Calu3 (cell line): ENCODE measurements around the gene CETP. TPM values are rescaled to one million over a fixed set of nuclear protein-coding genes. Genes with fewer than 3 reads are reported as not detected.
"Not testable (repeated sequence)": the region's sequence is repeated elsewhere in the genome, so short reads cannot be mapped to it uniquely, and the experiment has no call there.

Experiments used
- BruUV-seq: library from RNA; stranded (reverse); fragments of 400-500 nt; replicated peaks from 2 replicates; lab custom pipeline; 2021; lab: Mats Ljungman, UMichigan
- CTCF ChIA-PET: fragments of 300-600 bp; sonication (Branson Sonifier 250); formaldehyde crosslinking; loops from one replicate; lab custom pipeline; 2022; ENCODE audit warnings: antibody characterized with exemption; lab: Charles Lee
- DNase-seq: peaks from one replicate; pipeline ENCODE4 v3.0.0; 2022
- H3K27ac Mint-ChIP-seq: one replicate; pipeline ENCODE4 v1.8.0; 2022; ENCODE audit warnings: mixed read lengths; ENCODE audit not compliant: unreplicated experiment
- H3K27me3 Mint-ChIP-seq: one replicate; pipeline ENCODE4 v1.8.0; 2022; ENCODE audit warnings: mixed read lengths; ENCODE audit not compliant: unreplicated experiment
- H3K36me3 Mint-ChIP-seq: one replicate; pipeline ENCODE4 v1.8.0; 2022; ENCODE audit warnings: mild to moderate bottlenecking, moderate library complexity, mixed read lengths; ENCODE audit not compliant: insufficient read depth, unreplicated experiment
- H3K4me1 Mint-ChIP-seq: one replicate; pipeline ENCODE4 v1.8.0; 2022; ENCODE audit warnings: mild to moderate bottlenecking, low read depth, mixed read lengths; ENCODE audit not compliant: unreplicated experiment
- H3K4me3 Mint-ChIP-seq: one replicate; pipeline ENCODE4 v1.8.0; 2022; ENCODE audit warnings: mild to moderate bottlenecking, low read depth, moderate library complexity, mixed read lengths; ENCODE audit not compliant: unreplicated experiment
- H3K9me3 Mint-ChIP-seq: one replicate; pipeline ENCODE4 v1.8.0; 2022; ENCODE audit warnings: low read depth, mixed read lengths; ENCODE audit not compliant: unreplicated experiment
- intact Hi-C: fragments of 100-400 bp; cut with micrococcal nuclease; formaldehyde crosslinking; loops from one replicate; pipeline ENCODE4 v1.10.0; 2022; ENCODE audit not compliant: unreplicated experiment
- total RNA-seq: library from RNA; stranded (reverse); gene quantifications from 2 replicates; pipeline ENCODE4 v1.2.3, GENCODE V29; 2022
- TF ChIP-seq, protein P1 (sequence below): fragments of 200-600 bp; IDR thresholded peaks from one replicate; pipeline ENCODE4 v1.8.0; 2022; ENCODE audit warnings: antibody characterized with exemption; ENCODE audit not compliant: unreplicated experiment

CETP gene
- total RNA-seq, 1 experiment from 2014 or later: not detected

DNA sequence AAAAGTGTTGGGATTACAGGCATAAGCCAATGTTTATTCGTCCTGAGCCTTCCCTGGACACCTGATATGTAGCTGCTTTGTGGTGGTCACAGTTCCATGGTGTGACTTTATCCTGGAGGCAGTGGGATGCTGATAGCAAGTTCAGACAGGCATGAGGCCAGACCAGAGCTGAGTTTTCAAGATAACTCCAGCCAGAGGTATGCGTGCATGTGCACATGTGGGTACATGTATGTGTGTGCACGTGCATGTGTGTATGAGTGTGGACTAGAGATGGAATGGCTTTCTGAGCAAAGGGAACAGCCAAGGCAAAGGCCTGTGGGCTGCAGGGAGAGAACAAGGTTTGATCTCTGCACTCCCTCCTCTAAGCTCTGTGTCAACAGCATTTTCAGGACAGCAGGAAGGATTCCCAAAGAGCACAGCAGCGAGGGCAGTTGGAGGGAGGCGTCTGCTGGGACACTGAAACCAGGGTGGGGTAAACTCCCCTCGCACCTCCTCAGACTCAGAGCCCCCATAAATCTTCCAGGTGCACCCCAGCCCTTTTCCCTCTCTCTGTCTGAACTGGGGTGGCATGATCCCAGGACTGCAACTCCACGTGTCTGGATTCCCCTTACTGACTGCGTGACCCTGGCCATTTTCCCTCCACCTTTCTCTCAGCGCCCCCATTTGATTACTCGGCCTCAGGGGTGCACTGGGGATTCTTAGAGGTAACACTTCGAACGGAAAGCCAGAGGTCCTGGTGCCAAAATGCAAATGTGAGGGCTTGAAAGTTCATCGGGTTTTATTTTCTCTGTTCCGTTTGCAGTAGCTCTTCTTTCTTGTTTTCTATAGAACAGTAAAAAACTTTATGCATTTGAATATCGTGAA is 42.9 kb downstream of the CETP start:
- DNase-seq: no peak
- Mint-ChIP-seq H3K9me3 (no peaks in the 10 kb centered on the region), H3K4me1 (no peaks in the 10 kb centered on the region), H3K4me3 (no peak overlapping the region), H3K27me3 (peaks cover 10% of the 10 kb centered on the region), H3K27ac (no peak overlapping the region), H3K36me3 (peaks cover 4% of the 10 kb centered on the region)
- intact Hi-C loops: no loop called here
- no TSS peak for BruUV-seq
- TF ChIP-seq, protein P1, sequence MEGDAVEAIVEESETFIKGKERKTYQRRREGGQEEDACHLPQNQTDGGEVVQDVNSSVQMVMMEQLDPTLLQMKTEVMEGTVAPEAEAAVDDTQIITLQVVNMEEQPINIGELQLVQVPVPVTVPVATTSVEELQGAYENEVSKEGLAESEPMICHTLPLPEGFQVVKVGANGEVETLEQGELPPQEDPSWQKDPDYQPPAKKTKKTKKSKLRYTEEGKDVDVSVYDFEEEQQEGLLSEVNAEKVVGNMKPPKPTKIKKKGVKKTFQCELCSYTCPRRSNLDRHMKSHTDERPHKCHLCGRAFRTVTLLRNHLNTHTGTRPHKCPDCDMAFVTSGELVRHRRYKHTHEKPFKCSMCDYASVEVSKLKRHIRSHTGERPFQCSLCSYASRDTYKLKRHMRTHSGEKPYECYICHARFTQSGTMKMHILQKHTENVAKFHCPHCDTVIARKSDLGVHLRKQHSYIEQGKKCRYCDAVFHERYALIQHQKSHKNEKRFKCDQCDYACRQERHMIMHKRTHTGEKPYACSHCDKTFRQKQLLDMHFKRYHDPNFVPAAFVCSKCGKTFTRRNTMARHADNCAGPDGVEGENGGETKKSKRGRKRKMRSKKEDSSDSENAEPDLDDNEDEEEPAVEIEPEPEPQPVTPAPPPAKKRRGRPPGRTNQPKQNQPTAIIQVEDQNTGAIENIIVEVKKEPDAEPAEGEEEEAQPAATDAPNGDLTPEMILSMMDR: no peak
- CTCF ChIA-PET: no interaction called here

DNA sequence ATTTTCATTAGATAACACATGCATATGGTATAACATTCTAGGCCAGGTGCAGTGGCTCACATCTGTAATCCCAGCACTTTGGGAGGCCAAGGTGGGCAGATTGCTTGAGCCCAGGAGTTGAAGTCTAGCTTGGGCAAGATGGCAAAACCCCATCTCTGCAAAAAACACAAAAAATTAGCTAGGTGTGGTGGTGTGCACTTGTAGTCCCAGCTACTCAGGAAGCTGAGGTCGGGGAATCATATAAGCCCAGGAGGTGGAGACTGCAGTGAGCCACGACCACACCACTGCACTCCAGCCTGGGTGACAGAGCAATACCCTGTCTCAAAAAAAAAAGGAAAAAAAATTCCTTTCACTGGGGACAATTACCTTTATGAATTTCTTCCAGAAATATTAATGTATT is 43.8 kb downstream of the CETP start:
- intact Hi-C loops, H3K27me3 Mint-ChIP-seq, H3K4me3 Mint-ChIP-seq, H3K4me1 Mint-ChIP-seq, H3K9me3 Mint-ChIP-seq, H3K36me3 Mint-ChIP-seq, H3K27ac Mint-ChIP-seq, DNase-seq, BruUV-seq: not testable (repeated sequence)
- CTCF ChIA-PET: interaction anchor here (0.6 to 0.7 kb wide), 2 partner anchors 256 to 440 kb away, joined by 3 to 6 read pairs; no protein-coding TSS in a partner anchor

DNA sequence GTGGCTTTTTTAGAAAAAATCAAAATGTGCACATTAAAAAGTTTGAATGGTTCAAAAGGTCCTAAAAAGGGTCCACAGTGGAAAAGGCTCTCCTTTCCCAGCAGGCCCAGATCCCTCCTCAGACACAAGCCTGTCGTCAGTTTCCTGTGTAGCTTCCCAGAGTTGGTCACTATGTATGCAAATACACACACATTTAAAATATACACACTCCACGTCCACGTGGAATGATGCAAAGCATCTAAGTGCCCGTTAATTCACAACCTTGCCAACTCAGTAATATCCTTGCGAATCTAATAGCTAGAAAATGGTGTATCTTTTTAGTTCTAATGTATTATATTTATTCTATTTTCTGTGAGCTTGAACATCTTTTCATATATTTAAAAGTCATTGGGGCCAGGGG is 45.3 kb downstream of the CETP start:
- Mint-ChIP-seq H3K27me3 (peaks cover 10% of the 10 kb centered on the region), H3K27ac (no peak overlapping the region), H3K4me3 (no peak overlapping the region), H3K4me1 (no peaks in the 10 kb centered on the region), H3K9me3 (no peaks in the 10 kb centered on the region), H3K36me3 (peaks cover 3% of the 10 kb centered on the region)
- TF ChIP-seq, protein P1: no peak
- intact Hi-C loops: no loop called here
- CTCF ChIA-PET: interaction anchor here (0.6 to 1.2 kb wide), 2 partner anchors 9 to 17 kb away, joined by 4 to 5 read pairs; partner anchors contain the start of gene NLRC5
- BruUV-seq: no TSS peak
- no peak for DNase-seq

DNA sequence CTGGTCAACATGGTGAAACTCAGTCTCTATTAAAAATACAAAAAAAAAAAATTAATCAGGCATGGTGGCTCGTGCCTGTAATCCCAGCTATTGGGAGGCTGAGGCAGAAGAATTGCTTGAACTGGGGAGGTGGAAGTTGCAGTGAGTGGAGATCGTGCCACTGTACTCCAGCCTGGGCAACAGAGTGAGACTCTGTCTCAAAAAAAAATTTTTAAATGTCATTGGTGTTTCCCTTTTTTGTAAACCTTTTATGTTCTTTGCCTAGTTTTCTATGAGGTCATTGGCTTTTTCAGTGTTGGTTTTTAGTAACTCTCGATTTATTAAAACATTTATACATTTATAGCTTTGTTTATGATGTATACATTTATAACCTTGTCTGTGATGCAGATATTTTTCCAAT is 45.8 kb downstream of the CETP start:
- CTCF ChIA-PET: interaction anchor here (0.6 to 1.2 kb wide), 2 partner anchors 8 to 18 kb away, joined by 4 to 5 read pairs; partner anchors contain the start of gene NLRC5
- H3K9me3 Mint-ChIP-seq: no peaks in the 10 kb centered on the region
- H3K36me3 Mint-ChIP-seq: no peaks in the 10 kb centered on the region
- H3K27me3 Mint-ChIP-seq: peaks cover 10% of the 10 kb centered on the region
- intact Hi-C loops: no loop called here
- H3K4me3 Mint-ChIP-seq: no peak overlapping the region
- TF ChIP-seq, protein P1: no peak
- no peaks in the 10 kb centered on the region for H3K4me1 Mint-ChIP-seq
- no peak overlapping the region for H3K27ac Mint-ChIP-seq
- no TSS peak for BruUV-seq
- DNase-seq: no peak

DNA sequence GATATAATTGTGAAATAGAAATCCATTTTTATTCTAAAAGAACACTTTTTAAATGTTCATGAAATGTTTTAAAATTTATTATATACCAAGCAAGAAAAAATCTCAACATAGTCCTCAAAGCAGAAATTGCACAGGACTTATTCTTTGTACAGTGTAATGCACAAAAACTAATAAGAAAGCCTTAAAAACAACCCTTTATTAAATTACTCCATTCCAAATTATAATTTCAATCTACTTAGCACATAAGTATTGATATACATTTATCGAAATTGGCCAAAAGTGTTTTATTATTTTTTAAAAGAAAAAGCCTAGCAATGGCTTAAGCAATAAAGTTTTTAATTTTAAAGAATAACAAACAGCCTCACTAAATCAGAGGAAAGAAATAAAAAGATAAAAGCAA is 46.7 kb downstream of the CETP start:
- Mint-ChIP-seq H3K27me3 (peaks cover 10% of the 10 kb centered on the region), H3K4me3 (no peak overlapping the region), H3K4me1 (no peaks in the 10 kb centered on the region), H3K36me3 (no peaks in the 10 kb centered on the region), H3K9me3 (no peaks in the 10 kb centered on the region), H3K27ac (no peak overlapping the region)
- TF ChIP-seq, protein P1: no peak
- no TSS peak for BruUV-seq
- intact Hi-C loops: no loop called here
- CTCF ChIA-PET: no interaction called here
- DNase-seq: no peak
